Caki2 (cell line): ENCODE data around the gene JAKMIP1. TPM values are rescaled to one million over a fixed set of nuclear protein-coding genes. Genes with fewer than 3 reads are reported as not detected.

Source experiments
- DNase-seq: peaks from one replicate; pipeline ENCODE4 v3.0.0-alpha.2; 2015; ENCODE audit warnings: low read depth
- in situ Hi-C: cut with HindIII; loops from 2 replicates; pipeline ENCODE4 v1.10.0; 2016; ENCODE audit warnings: low sequenced_read_pairs, low pct_unique_long_range_greater_than_20kb, mixed read lengths
- total RNA-seq: library from RNA; depleted of rRNA; stranded (reverse); fragments of >200 nt; shearing (Covaris generic); gene quantifications from 2 replicates; pipeline ENCODE4 v1.2.3, GENCODE V29; 2014; ENCODE audit warnings: low replicate concordance

Gene JAKMIP1
- total RNA-seq, 1 experiment from 2014 or later: 6.5 TPM

GRCh38 chr4:6206771-6207290 lies 6.5 kb upstream of the JAKMIP1 start:
- in situ Hi-C loops: no loop called here
- DNase-seq: no peak

GRCh38 chr4:6205973-6206372 lies 5.6 kb upstream of the JAKMIP1 start:
- no peak for DNase-seq
- in situ Hi-C loops: no loop called here

DNA sequence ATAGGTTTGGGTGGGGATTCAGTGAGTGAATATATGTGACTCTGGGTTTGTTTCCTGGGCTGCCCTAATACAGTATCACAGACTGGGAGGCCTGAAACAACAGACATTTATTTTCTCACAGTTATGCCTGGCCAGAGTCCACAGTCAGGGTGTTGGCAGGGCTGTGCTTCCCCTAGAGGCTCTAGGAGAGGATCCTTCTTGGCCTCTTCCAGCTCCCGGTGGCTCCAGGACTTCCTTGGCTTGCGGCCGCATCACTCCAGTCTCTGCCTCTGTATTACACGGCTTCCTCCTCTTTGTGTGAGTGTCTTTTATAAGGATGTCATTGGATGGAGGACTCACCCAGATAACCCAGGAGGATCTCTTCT lies 5.2 kb upstream of the JAKMIP1 start:
- no peak for DNase-seq
- in situ Hi-C loops: no loop called here

GRCh38 chr4:6204871-6205566 lies 4.7 kb upstream of the JAKMIP1 start:
- DNase-seq: no peak
- in situ Hi-C loops: no loop called here

DNA sequence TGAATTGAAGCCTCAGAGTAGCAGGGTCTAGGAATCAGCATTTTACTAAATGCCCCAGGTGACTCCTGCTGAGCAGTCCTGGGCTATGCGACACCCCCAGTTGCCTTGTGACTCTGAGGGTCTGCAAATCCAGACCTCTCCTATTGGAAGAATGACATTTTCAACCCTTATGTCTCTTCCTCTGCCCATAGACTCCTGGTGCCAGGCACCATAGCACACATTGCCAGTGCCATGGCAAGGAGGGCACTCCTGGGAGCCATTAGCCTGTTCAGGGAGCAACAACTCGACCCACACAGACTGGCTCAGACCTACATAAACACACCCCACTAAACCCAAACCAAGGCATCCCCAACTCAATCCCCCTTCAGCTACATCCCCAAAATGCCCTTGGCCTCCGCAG lies 3.7 kb upstream of the JAKMIP1 start:
- no peak for DNase-seq
- in situ Hi-C loops: no loop called here

DNA sequence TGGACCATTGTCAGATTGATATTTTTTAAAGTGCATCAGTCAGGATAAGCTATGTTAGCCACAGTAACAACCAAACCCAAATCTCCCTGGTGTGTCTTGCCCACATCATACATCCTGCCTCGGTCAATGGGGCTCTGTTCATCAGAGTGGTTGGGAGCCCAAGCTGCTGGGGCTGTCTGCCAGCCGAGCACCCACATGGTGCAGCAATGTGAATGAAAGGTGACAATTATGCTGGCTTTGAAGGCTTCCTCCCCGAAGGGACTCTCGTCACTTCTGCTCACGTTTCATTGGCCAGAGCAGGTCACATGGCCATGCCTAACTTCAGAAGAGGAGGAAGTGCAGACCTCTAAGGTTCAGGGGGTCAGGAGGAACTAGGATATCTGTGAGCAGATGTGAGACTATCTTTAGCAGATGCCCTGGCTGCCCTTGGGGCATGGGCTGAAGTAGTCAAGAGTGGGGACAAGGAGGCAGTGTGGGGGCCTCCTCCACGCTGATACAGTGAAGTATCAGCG lies 1.3 kb upstream of the JAKMIP1 start:
- in situ Hi-C loops: no loop called here
- DNase-seq: no peak

- DNase-seq: peak; percentile 21
- in situ Hi-C loops: no loop called here
Measured at GRCh38 chr4:6200922-6201362, 593 bp upstream of the JAKMIP1 start.

DNA sequence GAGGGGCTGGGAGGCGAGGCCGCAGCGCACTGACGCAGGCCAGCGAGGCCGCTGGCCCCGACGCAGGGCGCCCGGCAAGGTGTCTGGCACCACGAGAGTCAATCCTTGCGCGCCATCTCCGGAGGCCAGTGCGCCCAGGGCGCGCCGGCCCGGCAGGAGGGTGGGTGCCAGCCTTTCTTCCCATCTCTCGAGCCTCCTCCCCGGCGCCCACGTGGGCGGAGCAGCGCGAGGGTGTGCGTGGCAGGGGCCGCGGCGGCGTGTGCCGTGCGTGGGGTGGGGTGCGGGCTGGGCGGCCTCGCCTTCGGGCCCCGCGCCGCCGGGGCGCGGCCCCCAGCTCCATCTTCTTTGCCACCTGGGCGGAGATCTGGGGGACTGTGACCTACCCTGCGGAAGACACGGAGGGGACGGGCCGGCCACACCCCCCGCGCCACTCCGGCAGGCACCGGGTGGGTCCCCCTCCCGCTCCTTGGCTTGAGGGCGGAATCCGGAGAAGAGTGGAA lies 877 bp downstream of the JAKMIP1 start:
- in situ Hi-C loops: no loop called here
- no peak for DNase-seq

DNA sequence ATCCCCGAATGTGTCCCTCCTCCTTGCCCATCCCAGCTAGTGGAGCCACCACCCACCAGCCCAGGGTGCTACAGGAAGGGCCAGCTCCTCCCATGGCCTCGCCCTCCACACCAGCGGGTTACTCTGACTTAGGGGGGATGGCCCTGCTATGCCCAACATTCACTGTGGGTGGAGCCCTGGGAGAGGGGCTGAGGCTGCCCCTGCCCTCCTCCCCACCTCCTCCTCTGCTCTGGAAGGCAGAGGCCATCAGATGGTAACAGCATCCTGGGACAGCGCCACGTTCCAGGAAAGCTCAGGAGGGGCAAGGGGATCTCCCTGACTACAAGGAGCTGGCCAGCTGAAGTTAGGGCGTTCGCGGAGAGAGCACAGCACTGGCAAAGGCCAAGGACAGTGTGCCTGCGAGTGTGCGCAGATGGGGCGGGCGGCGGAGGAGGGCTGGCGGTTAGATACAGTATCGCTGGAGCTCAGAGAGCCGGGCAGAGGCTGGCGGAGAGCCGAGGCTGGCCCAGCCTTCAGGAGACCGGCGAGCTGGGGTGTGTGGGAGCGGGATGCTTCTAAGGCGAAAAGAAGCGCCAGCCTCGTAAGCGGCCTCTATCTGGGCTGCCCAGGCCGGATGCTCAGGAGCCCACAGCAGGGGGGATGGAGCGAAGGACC lies 1.5 kb downstream of the JAKMIP1 start:
- peak; percentile 40 for DNase-seq
- in situ Hi-C loops: no loop called here

GRCh38 chr4:6198278-6198677 lies 2.1 kb downstream of the JAKMIP1 start:
- in situ Hi-C loops: no loop called here
- DNase-seq: no peak

GRCh38 chr4:6197433-6198174 lies 2.7 kb downstream of the JAKMIP1 start:
- DNase-seq: no peak
- in situ Hi-C loops: no loop called here

DNA sequence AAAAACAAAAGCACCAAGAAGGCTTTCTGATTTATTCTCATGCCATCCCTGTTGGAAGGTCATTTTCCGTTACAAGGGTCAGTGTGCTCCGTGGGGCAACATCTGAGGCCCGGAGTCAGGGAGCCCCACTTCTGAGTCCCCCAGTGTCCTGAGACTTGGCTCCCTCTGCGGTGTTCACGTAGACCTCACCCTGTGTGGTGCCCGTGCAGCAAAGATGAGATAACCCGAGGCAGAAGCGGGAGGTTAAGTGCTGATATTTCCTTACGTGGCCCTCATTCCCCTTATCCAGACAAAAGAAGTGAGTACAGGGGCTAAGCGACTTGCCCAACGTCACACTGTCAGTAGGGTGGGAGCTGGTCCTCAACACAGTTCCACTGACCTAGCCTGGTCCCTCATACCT lies 3.5 kb downstream of the JAKMIP1 start:
- no peak for DNase-seq
- in situ Hi-C loops: no loop called here

- in situ Hi-C loops: no loop called here
- no peak for DNase-seq
Measured at GRCh38 chr4:6196324-6196723, 4.0 kb downstream of the JAKMIP1 start.

GRCh38 chr4:6195602-6196319 lies 4.6 kb downstream of the JAKMIP1 start:
- in situ Hi-C loops: no loop called here
- DNase-seq: no peak

DNA sequence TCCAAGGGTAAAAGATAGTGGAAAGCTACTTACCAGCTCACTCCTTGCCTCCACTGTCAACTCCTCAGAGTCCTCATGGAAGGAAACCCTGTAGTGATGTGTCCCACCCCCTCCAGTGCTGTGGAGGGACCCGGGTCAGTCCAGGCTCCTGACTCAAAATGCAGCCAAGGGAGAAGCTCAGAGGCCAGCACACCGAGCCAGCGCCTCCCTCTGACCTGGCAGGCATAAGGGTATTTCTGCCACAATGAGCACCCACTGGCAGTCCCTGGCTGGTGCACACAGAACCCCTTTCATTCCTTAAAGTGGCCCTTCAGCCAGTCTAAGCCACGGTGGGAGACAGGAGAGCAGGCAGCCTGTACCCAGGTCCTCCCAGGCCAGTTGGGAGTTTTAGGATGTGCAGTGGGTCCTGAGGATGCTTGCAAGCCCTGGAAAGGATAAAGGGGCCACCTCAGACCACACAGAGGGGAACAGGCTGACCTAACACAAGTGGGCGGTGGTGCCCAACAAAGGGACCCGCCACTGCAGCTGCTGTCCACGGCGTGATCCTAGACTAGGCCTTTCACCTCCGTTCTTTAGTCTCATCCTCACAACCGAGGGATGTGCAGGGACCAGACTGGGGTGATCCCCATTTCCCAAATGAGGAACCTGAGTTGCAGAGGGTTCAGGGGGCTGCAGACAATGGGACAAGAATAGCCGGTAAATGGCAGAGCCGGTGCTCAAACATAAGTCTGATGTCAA lies 5.7 kb downstream of the JAKMIP1 start:
- in situ Hi-C loops: no loop called here
- DNase-seq: no peak

- no peak for DNase-seq
- in situ Hi-C loops: no loop called here
Measured at GRCh38 chr4:6193399-6193798, 7.0 kb downstream of the JAKMIP1 start.

GRCh38 chr4:6192245-6192644 lies 8.1 kb downstream of the JAKMIP1 start:
- in situ Hi-C loops: no loop called here
- no peak for DNase-seq
